Measurements from ENCODE around the gene BLM. TPM values are rescaled to one million over a fixed set of nuclear protein-coding genes. Genes with fewer than 3 reads are reported as not detected.

Gene BLM
- total and polyA plus RNA-seq, 12 donors: 3.5 to 35.0 (median 7.9) TPM

- intact Hi-C loops (cut with DNase I): no loop called here
- DNase-seq (no peak), ATAC-seq (no peak)
- Histone ChIP-seq H3K27me3 (no peaks in the 10 kb centered on the region), H3K9me3 (no peaks in the 10 kb centered on the region), H3K4me1 (peaks cover 0 to 9% (median 0%) of the 10 kb centered on the region in 9 donors), H3K27ac (no peak overlapping the region), H3K4me3 (no peak overlapping the region), H3K36me3 (no peaks in the 10 kb centered on the region)
- no peak for TF ChIP-seq CTCF (IDR thresholded peaks at IDR 0.05)
- 92% methylated on average over 5 of the region's 5 CpGs for WGBS, 2 donors
Measured at GRCh38 chr15:90774731-90775514, 57.8 kb downstream of the BLM start.

DNA sequence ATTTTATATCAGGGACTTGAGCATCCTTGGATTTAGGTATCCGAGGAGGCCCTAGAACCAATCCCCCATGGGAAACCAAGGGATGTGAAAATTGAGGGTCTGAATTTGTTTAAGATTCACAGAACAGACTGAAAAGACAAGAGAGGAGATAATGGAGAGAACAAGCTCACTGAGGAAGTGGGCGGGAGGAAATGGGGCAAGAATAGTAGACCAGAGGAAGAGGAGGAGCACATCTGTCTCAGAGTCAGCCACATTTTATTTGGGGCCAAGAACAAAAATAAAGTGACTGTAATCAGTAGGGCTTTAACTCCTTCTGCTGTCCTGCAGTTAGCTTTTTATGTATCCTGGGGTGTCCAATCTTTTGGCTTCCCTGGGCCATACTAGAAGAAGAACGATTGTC lies 63.8 kb downstream of the BLM start:
- no peak for ATAC-seq
- H3K4me3 ChIP-seq: no peak overlapping the region

DNA sequence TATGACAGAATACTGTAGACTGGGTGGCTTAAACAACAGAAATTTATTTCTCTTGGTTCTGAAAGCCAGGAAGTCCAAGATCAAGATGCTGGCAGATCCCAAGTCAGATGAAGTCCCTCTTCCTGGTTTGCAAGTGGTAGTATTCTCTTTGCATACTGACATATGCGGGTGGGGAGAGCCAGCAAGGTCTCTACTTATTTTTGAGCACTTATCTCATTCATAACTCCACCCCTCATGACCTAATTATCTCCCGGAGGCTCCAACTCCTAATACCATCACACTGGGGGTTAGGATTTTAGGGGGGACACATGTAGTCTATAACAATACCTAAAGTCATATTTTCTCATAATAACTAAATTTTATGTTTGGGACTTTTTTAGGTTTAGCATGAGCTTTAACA lies 65.3 kb downstream of the BLM start:
- Histone ChIP-seq H3K27me3 (no peaks in the 10 kb centered on the region), H3K9me3 (no peaks in the 10 kb centered on the region), H3K4me1 (peaks cover 0 to 19% (median 7%) of the 10 kb centered on the region in 9 donors), H3K4me3 (no peak overlapping the region), H3K27ac (no peak overlapping the region), H3K36me3 (no peaks in the 10 kb centered on the region)
- peak in 3 of 8 donors; percentile 62 to 74 (median 68) for ATAC-seq
- 31 to 32% methylated on average over 2 of the region's 2 CpGs for WGBS, 2 donors
- no peak for TF ChIP-seq CTCF (IDR thresholded peaks at IDR 0.05)
- intact Hi-C loops (cut with DNase I): no loop called here
- no peak for DNase-seq

More for the DNA sequence above, 63.8 kb downstream of the BLM start:
- H3K27me3 ChIP-seq: no peaks in the 10 kb centered on the region
- no peaks in the 10 kb centered on the region for H3K36me3 ChIP-seq
- H3K4me1 ChIP-seq: peaks cover 0 to 19% (median 7%) of the 10 kb centered on the region in 9 donors
- 91 to 92% methylated on average over 3 of the region's 3 CpGs for WGBS, 2 donors
- TF ChIP-seq CTCF (IDR thresholded peaks at IDR 0.05): no peak
- no peaks in the 10 kb centered on the region for H3K9me3 ChIP-seq
- peak overlapping the region in 1 of 10 donors; percentile 38 for H3K27ac ChIP-seq
- no peak for DNase-seq
- intact Hi-C loops (cut with DNase I): no loop called here

- Histone ChIP-seq H3K4me3 (no peak overlapping the region), H3K27ac (no peak overlapping the region), H3K36me3 (peaks cover 0 to 10% (median 0%) of the 10 kb centered on the region in 9 donors), H3K27me3 (no peaks in the 10 kb centered on the region), H3K4me1 (peaks cover 0 to 2% (median 0%) of the 10 kb centered on the region in 9 donors), H3K9me3 (no peaks in the 10 kb centered on the region)
- DNase-seq: no peak
- WGBS, 2 donors: 87 to 96% methylated on average over 3 of the region's 3 CpGs
- intact Hi-C loops (cut with DNase I): no loop called here
- TF ChIP-seq CTCF (IDR thresholded peaks at IDR 0.05): no peak
- ATAC-seq: no peak
Measured at GRCh38 chr15:90787881-90788280, 70.7 kb downstream of the BLM start.

Measured in heart right ventricle (tissue), 16 donors.